GM23248 (cell line): Measurements from ENCODE around the gene SLIT3.

Experiments used
- EZH2 ChIP-seq: fragments of 200-600 bp; sonication (generic); IDR thresholded peaks from 2 replicates; pipeline ENCODE4 v1.6.1; 2018; ENCODE audit warnings: antibody characterized with exemption, mild to moderate bottlenecking; ENCODE audit not compliant: insufficient read depth, poor library complexity, severe bottlenecking
- EZH2phosphoT487 ChIP-seq: fragments of 200-600 bp; sonication (generic); IDR thresholded peaks from 2 replicates; pipeline ENCODE4 v1.6.1; 2018; ENCODE audit warnings: antibody characterized with exemption, moderate library complexity, mild to moderate bottlenecking, low read depth; ENCODE audit not compliant: insufficient read depth

DNA sequence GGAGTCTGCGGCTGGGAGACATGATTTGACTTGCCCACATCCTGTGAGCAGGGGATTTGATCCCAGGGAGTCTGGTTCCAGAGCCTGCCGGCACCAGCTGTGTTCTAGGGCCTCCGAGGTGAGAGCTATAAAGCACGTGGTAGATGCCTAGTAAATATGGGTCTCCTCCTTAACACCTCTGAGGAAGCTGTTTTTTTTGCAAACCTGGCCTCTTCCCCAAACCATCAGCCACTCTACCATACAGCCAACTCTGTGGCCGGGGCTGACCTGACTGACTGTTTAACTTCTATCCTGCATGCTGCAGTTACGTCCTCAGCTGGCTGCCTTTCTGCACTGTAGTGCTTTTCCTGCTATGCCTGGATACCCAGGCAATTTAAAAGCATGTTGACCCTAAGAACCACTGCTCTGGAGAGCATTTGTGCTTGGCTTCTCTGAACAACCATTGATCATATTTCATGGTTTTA is 220.5 kb downstream of the SLIT3 start:
- TF ChIP-seq EZH2 (no peak), EZH2phosphoT487 (no peak)
